HepG2 (cell line): ENCODE data around the gene ZBTB20. TPM values are rescaled to one million over a fixed set of nuclear protein-coding genes. Genes with fewer than 3 reads are reported as not detected.

Source experiments
- ASH2L ChIP-seq: fragments of 300-600, 200-600 bp; sonication (generic); IDR thresholded peaks from 2 replicates; pipeline ENCODE4 v1.7.0; 2017; ENCODE audit warnings: low read depth, mild to moderate bottlenecking, moderate library complexity, mixed read lengths, low read length; ENCODE audit not compliant: insufficient read length
- HMGXB3 ChIP-seq: sonication (generic); formaldehyde crosslinking; IDR thresholded peaks from 2 replicates; pipeline ENCODE4 v1.4.0; 2020; ENCODE audit warnings: missing genetic modification reagents, borderline replicate concordance
- SNAPC4 ChIP-seq: sonication (generic); formaldehyde crosslinking; IDR thresholded peaks from 2 replicates; pipeline ENCODE4 v1.4.0; 2020; ENCODE audit warnings: mild to moderate bottlenecking, missing genetic modification reagents
- ZNF276 ChIP-seq: sonication (generic); formaldehyde crosslinking; IDR thresholded peaks from 2 replicates; pipeline ENCODE4 v1.4.0; 2020; ENCODE audit warnings: mild to moderate bottlenecking, low read depth, missing genetic modification reagents
- ZNF30 ChIP-seq: sonication (generic); formaldehyde crosslinking; IDR thresholded peaks from 2 replicates; pipeline ENCODE4 v1.5.0; 2020; ENCODE audit warnings: mild to moderate bottlenecking, missing genetic modification reagents
- ZNF484 ChIP-seq: sonication (generic); formaldehyde crosslinking; IDR thresholded peaks from 2 replicates; pipeline ENCODE4 v1.5.1; 2020; ENCODE audit warnings: mild to moderate bottlenecking, low read depth, missing genetic modification reagents, borderline replicate concordance
- ZNF564 ChIP-seq: sonication (generic); formaldehyde crosslinking; IDR thresholded peaks from 2 replicates; pipeline ENCODE4 v1.8.1; 2023; ENCODE audit warnings: mild to moderate bottlenecking, missing genetic modification reagents
- ZNF687 ChIP-seq: sonication (generic); formaldehyde crosslinking; IDR thresholded peaks from 2 replicates; pipeline ENCODE4 v1.5.1; 2020; ENCODE audit warnings: mild to moderate bottlenecking, missing genetic modification reagents, moderate library complexity
- polyA plus RNA-seq, 8 experiments: library from polyadenylated mRNA; depleted of rRNA in 3 of 8; stranded (reverse) in 7 of 8; unstranded in 1 of 8; fragments of >200 nt; fragmentation: Illumina TruSeq in 4 of 8; extraction: Trizol in 4 of 8; gene quantifications; 2 replicates each; pipeline versions ENCODE4 v1.2.1 to v1.2.3, GENCODE V29; 2011 to 2016; ENCODE audit warnings: low read depth in 4 of 8, missing spikeins in 1 of 8, mixed read lengths in 1 of 8; ENCODE audit not compliant: insufficient read depth in 1 of 8
- total RNA-seq, 5 experiments: library from RNA; depleted of rRNA; stranded (reverse); fragments of >200 nt; fragmentation: Illumina TruSeq; extraction: Trizol; gene quantifications; 2 replicates each; pipeline ENCODE4 v1.2.3, GENCODE V29; 2016; ENCODE audit warnings: low read depth in 1 of 5

ZBTB20 gene
- total and polyA plus RNA-seq, 2 of the 13 experiments (the other 11 are each of a cell fraction or from before 2014, with no cell fraction given), result 1.9 to 8.8 TPM

- no peak for TF ChIP-seq SNAPC4 (CRISPR knock-in tag)
- TF ChIP-seq ZNF564, result no peak
- peak; percentile 63 for TF ChIP-seq ASH2L
- TF ChIP-seq HMGXB3 (CRISPR knock-in tag), result no peak
- peak; percentile 81 for TF ChIP-seq ZNF687 (CRISPR knock-in tag)
- no peak for TF ChIP-seq ZNF30
- TF ChIP-seq ZNF484 (CRISPR knock-in tag), result no peak
- no peak for TF ChIP-seq ZNF276 (CRISPR knock-in tag)
Measured at GRCh38 chr3:115147329-115148141, 447 bp upstream of the ZBTB20 start (continued).
